ENCODE measurements around the gene IYD. TPM values are rescaled to one million over a fixed set of nuclear protein-coding genes. Genes with fewer than 3 reads are reported as not detected.

IYD gene
- polyA plus RNA-seq, 1 of the 3 experiments (the other 2 are of a cell fraction) = not detected

GRCh38 chr6:150377211-150377781 lies 8.5 kb downstream of the IYD start:
- H3K4me1 ChIP-seq (ENCODE audit: control insufficient read depth in 1 of 2, insufficient read depth in 2 of 2, low read depth in 1 of 2, low read length in 1 of 2) = no peaks in the 10 kb centered on the region
- no peaks in the 10 kb centered on the region for H3K36me3 ChIP-seq (replicated peaks in 1 of 2; ENCODE audit: control insufficient read depth in 1 of 2, insufficient read depth in 2 of 2, low read length in 1 of 2)
- no peak for DNase-seq
- no peaks in the 10 kb centered on the region for H3K9me2 ChIP-seq
- no peak overlapping the region for H2AFZ ChIP-seq (ENCODE audit: low read depth)
- no peaks in the 10 kb centered on the region; the same call in 1 of the 2 replicates for H3K27me3 ChIP-seq (ENCODE audit: insufficient read depth)
- no peak for TF ChIP-seq GATA2 (CRISPR knock-in tag; IDR thresholded peaks at IDR 0.05)
- TF ChIP-seq REST (IDR thresholded peaks at IDR 0.05; ENCODE audit: low read depth, low read length) = no peak
- no peak for TF ChIP-seq CTCF (IDR thresholded peaks at IDR 0.05)
- TF ChIP-seq YY1 (IDR thresholded peaks at IDR 0.05; ENCODE audit: low read depth) = no peak
- TF ChIP-seq FOXM1 (IDR thresholded peaks at IDR 0.05; ENCODE audit: low read depth) = no peak
- no peak for TF ChIP-seq ZBTB33 (IDR thresholded peaks at IDR 0.05; ENCODE audit: borderline replicate concordance, low read depth)
- no peak overlapping the region for H3K27ac ChIP-seq (ENCODE audit: low read depth in 2 of 2, low read length in 1 of 2)
- no peaks in the 10 kb centered on the region for H4K20me1 ChIP-seq (ENCODE audit: insufficient read depth)
- 5% methylated on average over 4 of the region's 4 CpGs for WGBS (ENCODE audit: low lambda C conversion rate)
- H3K9ac ChIP-seq = no peak overlapping the region
- CTCF ChIA-PET = no interaction called here
- H3K9me3 ChIP-seq = no peaks in the 10 kb centered on the region
- H3F3A ChIP-seq (replicated peaks; ENCODE audit: insufficient read depth) = no peaks in the 10 kb centered on the region
- no peaks in the 10 kb centered on the region for H3K79me2 ChIP-seq (ENCODE audit: insufficient read depth)
- no peak overlapping the region for H3K4me3 ChIP-seq (ENCODE audit: low read depth in 2 of 2, low read length in 1 of 2)
- H3K4me2 ChIP-seq = no peak overlapping the region
- POLR2A ChIA-PET = no interaction called here

- Histone ChIP-seq H3F3A (replicated peaks; ENCODE audit: insufficient read depth) (no peaks in the 10 kb centered on the region), H2AFZ (ENCODE audit: low read depth) (no peak overlapping the region), H3K4me1 (ENCODE audit: control insufficient read depth in 1 of 2, insufficient read depth in 2 of 2, low read depth in 1 of 2, low read length in 1 of 2) (no peaks in the 10 kb centered on the region), H3K9me3 (no peaks in the 10 kb centered on the region), H4K20me1 (ENCODE audit: insufficient read depth) (no peaks in the 10 kb centered on the region), H3K27me3 (ENCODE audit: insufficient read depth) (no peaks in the 10 kb centered on the region; the same call in 1 of the 2 replicates), H3K4me2 (no peak overlapping the region), H3K4me3 (ENCODE audit: low read depth in 2 of 2, low read length in 1 of 2) (no peak overlapping the region), H3K9me2 (no peaks in the 10 kb centered on the region), H3K36me3 (replicated peaks in 1 of 2; ENCODE audit: control insufficient read depth in 1 of 2, insufficient read depth in 2 of 2, low read length in 1 of 2) (no peaks in the 10 kb centered on the region), H3K79me2 (ENCODE audit: insufficient read depth) (no peaks in the 10 kb centered on the region), H3K9ac (no peak overlapping the region), H3K27ac (ENCODE audit: low read depth in 2 of 2, low read length in 1 of 2) (no peak overlapping the region)
- 7% methylated on average over 1 of the region's 1 CpG for WGBS (ENCODE audit: low lambda C conversion rate)
- DNase-seq = no peak
- POLR2A ChIA-PET = no interaction called here
- CTCF ChIA-PET = no interaction called here
- no peak for TF ChIP-seq POLR2AphosphoS5 (IDR thresholded peaks at IDR 0.05; ENCODE audit: low read depth, low read length)
- no peak for TF ChIP-seq TCF12 (IDR thresholded peaks at IDR 0.05)
- TF ChIP-seq MXI1 (IDR thresholded peaks at IDR 0.05; ENCODE audit: low read depth, low read length) = no peak
- no peak for TF ChIP-seq IRF3 (IDR thresholded peaks at IDR 0.05; ENCODE audit: low read depth, low read length)
- no peak for TF ChIP-seq CHD2 (IDR thresholded peaks at IDR 0.05; ENCODE audit: low read length, partially characterized antibody)
- no peak for TF ChIP-seq GATA2 (CRISPR knock-in tag; IDR thresholded peaks at IDR 0.05)
- no peak for TF ChIP-seq ZBTB33 (IDR thresholded peaks at IDR 0.05; ENCODE audit: borderline replicate concordance, low read depth)
- no peak for TF ChIP-seq NRF1 (IDR thresholded peaks at IDR 0.05; ENCODE audit: low read depth, low read length)
- TF ChIP-seq SMC3 (IDR thresholded peaks at IDR 0.05; ENCODE audit: low read depth, low read length) = no peak
- TF ChIP-seq CTCF (IDR thresholded peaks at IDR 0.05) = no peak
Measured at GRCh38 chr6:150380256-150380655, 11.4 kb downstream of the IYD start.
